Tibial artery (tissue), 4 donors: ENCODE results near the gene TUT1.
"Not testable (repeated sequence)": the region's sequence is repeated elsewhere in the genome, so short reads cannot be mapped to it uniquely, and the experiment has no call there.

Source experiments
- DNase-seq, 2 donors: peaks; one replicate each; pipeline ENCODE4 v3.0.0-alpha.2; 2019
- H3K27ac ChIP-seq, 2 donors: fragments of 200-600 bp; sonication (generic) in 1 of 2; 1 replicate in 1 of 2; 2 replicates in 1 of 2; pipeline ENCODE4 v1.5.1; 2018 to 2019; ENCODE audit warnings: mild to moderate bottlenecking in 1 of 2
- H3K27me3 ChIP-seq, 2 donors: fragments of 200-600 bp; sonication (generic) in 1 of 2; one replicate each; pipeline versions ENCODE4 v1.5.1 to v1.6.0; 2016 to 2019
- H3K36me3 ChIP-seq, 3 donors: fragments of 200-600 bp; sonication (generic) in 2 of 3; one replicate each; pipeline ENCODE4 v1.5.1; 2016 to 2019; ENCODE audit warnings: mild to moderate bottlenecking in 2 of 3
- H3K4me1 ChIP-seq, 4 donors: fragments of 200-600 bp; sonication (generic) in 2 of 4; 1 replicate in 3 of 4; 2 replicates in 1 of 4; pipeline ENCODE4 v1.5.1; 2016 to 2019
- H3K4me3 ChIP-seq, 2 donors: fragments of 200-600 bp; sonication (generic) in 1 of 2; 1 replicate in 1 of 2; 2 replicates in 1 of 2; pipeline ENCODE4 v1.5.1; 2018 to 2019; ENCODE audit warnings: mild to moderate bottlenecking in 2 of 2
- H3K9me3 ChIP-seq, 3 donors: fragments of 200-600 bp; sonication (generic) in 1 of 3; one replicate each; pipeline ENCODE4 v1.5.1; 2016 to 2019
- intact Hi-C: fragments of 100-400 bp; cut with DNase I; formaldehyde crosslinking; loops from one replicate; pipeline ENCODE4 v1.15.0; 2023; ENCODE audit warnings: low total_unique reads
- TF ChIP-seq, protein P1 (sequence below), 2 experiments: fragments of 200-600 bp in 1 of 2; fragments of 450-650 bp in 1 of 2; IDR thresholded peaks; one replicate each; pipeline ENCODE4 v1.5.1; 2017 to 2019; ENCODE audit warnings: antibody characterized with exemption in 2 of 2, mild to moderate bottlenecking in 1 of 2, moderate library complexity in 1 of 2

Gene TUT1

DNA sequence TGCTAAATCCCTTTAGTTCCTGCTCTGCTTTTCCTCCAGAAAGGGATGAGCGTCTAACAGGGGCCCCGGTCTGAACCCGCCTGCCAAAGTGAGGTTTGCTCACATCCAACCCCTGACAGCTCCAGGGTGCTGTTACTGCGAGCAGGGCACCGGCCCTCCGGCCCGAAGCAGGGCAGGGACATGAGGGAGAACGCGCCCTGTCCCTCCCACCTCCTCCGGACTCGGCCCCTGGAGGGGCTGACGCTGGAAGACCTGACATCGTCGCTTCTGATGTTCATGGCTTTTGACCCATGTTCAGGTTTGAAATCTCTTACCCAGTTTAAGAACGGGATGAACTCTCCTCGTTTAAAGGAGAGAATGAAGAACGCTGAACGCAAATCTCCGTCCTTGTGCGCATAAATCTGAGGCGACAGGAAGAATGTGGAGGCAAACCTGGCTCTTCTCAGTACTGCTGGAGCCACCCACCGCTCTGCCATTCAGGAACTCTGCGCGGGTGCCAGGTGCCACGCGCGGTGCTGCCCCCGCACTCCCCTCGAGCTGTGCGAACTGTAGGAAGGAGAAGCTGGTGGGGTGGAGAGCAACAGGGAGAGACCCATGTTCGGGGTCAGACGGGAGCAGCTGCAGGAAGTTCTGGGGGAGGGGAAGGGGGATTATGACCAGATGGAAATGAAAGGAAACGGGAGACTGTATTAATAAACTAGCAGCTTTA lies 16.8 kb downstream of the TUT1 start:
- Histone ChIP-seq H3K4me1 (peaks cover 0 to 34% (median 20%) of the 10 kb centered on the region in 4 donors), H3K36me3 (peaks cover 33 to 66% (median 45%) of the 10 kb centered on the region in 3 donors), H3K27ac (peak overlapping the region; percentile 89 to 95), H3K27me3 (no peaks in the 10 kb centered on the region), H3K9me3 (no peaks in the 10 kb centered on the region), H3K4me3 (peak overlapping the region; percentile 71 to 82)
- DNase-seq, result peak in 1 of 2 donors; percentile 75
- intact Hi-C loops, result no loop called here
- TF ChIP-seq, protein P1, sequence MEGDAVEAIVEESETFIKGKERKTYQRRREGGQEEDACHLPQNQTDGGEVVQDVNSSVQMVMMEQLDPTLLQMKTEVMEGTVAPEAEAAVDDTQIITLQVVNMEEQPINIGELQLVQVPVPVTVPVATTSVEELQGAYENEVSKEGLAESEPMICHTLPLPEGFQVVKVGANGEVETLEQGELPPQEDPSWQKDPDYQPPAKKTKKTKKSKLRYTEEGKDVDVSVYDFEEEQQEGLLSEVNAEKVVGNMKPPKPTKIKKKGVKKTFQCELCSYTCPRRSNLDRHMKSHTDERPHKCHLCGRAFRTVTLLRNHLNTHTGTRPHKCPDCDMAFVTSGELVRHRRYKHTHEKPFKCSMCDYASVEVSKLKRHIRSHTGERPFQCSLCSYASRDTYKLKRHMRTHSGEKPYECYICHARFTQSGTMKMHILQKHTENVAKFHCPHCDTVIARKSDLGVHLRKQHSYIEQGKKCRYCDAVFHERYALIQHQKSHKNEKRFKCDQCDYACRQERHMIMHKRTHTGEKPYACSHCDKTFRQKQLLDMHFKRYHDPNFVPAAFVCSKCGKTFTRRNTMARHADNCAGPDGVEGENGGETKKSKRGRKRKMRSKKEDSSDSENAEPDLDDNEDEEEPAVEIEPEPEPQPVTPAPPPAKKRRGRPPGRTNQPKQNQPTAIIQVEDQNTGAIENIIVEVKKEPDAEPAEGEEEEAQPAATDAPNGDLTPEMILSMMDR (IDR thresholded peaks at IDR 0.05), result no peak

DNA sequence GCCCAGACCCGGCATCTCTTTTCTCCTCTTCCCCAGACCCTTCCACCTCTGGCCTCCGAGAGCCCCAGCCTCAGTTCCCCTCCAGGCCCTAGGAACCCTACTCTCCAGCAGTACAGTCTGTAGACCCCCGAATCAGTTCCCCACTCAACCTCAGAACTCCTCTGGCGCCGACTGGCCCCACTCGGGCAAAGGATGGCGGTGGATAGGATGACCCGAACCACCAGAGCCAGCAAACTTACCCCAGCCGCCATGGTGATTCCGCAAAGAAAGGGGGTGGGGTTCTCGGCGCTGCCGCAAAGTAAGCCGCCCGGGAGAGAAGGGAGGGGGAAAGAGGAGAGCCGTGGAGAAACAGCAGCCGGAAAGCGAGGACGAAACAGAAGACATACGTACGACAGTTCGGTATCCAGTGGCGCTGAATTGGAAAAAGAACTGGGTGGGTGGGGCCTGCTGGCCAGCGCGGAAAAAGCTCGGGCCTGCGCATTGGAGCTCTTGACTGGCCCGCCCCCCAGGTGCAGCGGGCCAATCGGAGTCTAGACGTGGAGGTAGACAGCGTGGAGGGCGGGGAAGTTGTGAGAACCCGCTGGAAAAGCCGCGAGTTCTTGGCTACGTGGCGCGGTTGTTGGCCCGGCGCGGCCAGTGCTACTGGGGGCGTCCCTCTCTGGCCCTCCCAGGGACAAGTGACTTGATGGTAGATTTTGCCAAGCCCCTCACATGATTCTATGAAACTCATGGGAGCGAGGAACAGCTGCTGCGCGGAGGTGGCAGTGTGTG lies 17.5 kb downstream of the TUT1 start, which contains the start of gene EEF1G:
Gene EEF1G (minus strand): TSS at position 300 of the 771 bp plus-strand sequence. CDS start 49 bp downstream, at position 251.
- Histone ChIP-seq H3K27me3 (no peaks in the 10 kb centered on the region), H3K27ac (peak within 1 kb of the TSS; percentile 89 to 95), H3K36me3 (peaks cover 41 to 67% (median 45%) of the 10 kb centered on the region in 3 donors), H3K4me3 (peak within 1 kb of the TSS; percentile 71 to 82), H3K9me3 (no peaks in the 10 kb centered on the region), H3K4me1 (peaks cover 0 to 35% (median 20%) of the 10 kb centered on the region in 4 donors)
- peak; percentile 100 for DNase-seq
- TF ChIP-seq, protein P1 (IDR thresholded peaks at IDR 0.05), result no peak
- intact Hi-C loops, result no loop called here

DNA sequence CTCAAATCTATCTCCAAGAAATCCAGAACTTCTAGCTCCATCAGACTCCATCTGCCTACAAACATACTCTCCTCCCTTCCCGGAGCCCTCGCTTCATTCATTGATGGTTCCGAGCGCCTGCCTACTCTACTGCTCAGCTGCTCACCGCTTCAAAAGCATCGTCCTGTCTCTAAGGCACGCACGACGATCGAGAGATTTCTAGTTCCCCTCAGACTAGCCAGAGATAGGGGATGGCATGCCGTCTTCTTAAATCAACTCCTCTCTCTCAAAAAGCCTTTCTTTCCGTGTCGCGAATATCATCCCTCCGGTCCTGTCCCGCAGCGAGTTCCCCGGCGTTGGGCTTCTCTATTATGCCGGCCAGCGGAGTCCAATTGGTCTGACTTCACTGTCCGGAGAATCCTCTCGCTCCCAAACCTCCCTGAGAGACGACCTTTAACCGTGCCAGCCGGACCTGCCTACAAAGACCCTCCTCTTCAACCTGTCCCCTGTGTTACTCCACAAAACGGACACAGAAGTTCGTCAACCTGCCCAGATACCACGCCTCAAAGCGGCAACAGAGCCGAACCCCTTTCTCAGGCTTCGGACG lies 18.2 kb downstream of the TUT1 start:
- Histone ChIP-seq H3K27me3 (no peaks in the 10 kb centered on the region), H3K4me1 (peaks cover 0 to 35% (median 20%) of the 10 kb centered on the region in 4 donors), H3K9me3 (no peaks in the 10 kb centered on the region), H3K27ac (peak overlapping the region; percentile 82 to 95), H3K4me3 (peak overlapping the region; percentile 71 to 82), H3K36me3 (peaks cover 41 to 67% (median 43%) of the 10 kb centered on the region in 3 donors)
- peak in 1 of 2 donors; percentile 68 for DNase-seq
- TF ChIP-seq, protein P1 (IDR thresholded peaks at IDR 0.05), result no peak
- intact Hi-C loops, result no loop called here

DNA sequence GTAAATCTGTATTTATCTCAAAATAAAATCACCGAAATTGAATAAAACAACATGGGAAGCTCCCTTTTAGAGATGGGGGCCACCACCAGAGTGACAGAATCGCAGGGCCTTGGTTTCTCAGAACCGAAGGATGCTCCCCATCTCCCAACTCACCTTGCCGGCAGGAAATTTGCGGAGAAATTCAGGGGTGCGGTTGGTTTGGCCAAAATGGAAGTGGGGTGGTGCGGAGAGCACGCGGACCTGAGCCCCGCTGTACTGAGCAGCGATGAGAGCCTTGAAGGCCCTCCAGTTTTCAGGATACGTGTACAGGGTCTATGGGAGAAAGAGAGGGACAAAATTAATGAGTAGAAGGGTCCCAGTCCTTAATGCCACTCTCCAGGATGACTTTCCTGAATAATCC lies 18.9 kb downstream of the TUT1 start:
- Histone ChIP-seq H3K27me3 (no peaks in the 10 kb centered on the region), H3K36me3 (peaks cover 42 to 67% (median 47%) of the 10 kb centered on the region in 3 donors), H3K9me3 (no peaks in the 10 kb centered on the region), H3K4me1 (peaks cover 0 to 35% (median 20%) of the 10 kb centered on the region in 4 donors), H3K27ac (peak overlapping the region; percentile 82 to 95), H3K4me3 (peak overlapping the region; percentile 71 to 82)
- intact Hi-C loops, result no loop called here
- TF ChIP-seq, protein P1 (IDR thresholded peaks at IDR 0.05), result no peak
- no peak for DNase-seq

DNA sequence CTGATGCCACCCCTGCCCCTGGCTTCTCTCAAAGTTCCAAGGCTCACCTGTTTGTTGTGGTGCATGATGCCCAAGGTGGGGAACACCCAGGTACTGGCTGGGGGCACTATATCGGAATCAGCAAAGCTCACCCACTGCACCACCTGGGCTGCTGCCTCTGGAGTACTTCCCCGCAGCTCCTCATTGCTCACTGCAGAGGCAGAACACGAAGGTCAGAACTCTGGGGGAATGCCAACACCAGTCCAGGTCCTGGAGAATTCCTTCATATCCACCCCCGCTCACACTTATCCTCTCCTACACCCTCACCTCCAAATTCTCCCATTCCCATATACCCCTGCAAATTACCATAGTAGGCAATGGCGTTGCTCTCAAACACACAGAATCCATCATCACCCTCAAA lies 19.8 kb downstream of the TUT1 start:
- Histone ChIP-seq H3K27ac (peak overlapping the region in 1 of 2 donors; percentile 82), H3K4me1 (peaks cover 0 to 35% (median 20%) of the 10 kb centered on the region in 4 donors), H3K36me3 (peaks cover 51 to 67% (median 55%) of the 10 kb centered on the region in 3 donors)
- H3K27me3 ChIP-seq, intact Hi-C loops, DNase-seq, H3K9me3 ChIP-seq, H3K4me3 ChIP-seq: not testable (repeated sequence)

DNA sequence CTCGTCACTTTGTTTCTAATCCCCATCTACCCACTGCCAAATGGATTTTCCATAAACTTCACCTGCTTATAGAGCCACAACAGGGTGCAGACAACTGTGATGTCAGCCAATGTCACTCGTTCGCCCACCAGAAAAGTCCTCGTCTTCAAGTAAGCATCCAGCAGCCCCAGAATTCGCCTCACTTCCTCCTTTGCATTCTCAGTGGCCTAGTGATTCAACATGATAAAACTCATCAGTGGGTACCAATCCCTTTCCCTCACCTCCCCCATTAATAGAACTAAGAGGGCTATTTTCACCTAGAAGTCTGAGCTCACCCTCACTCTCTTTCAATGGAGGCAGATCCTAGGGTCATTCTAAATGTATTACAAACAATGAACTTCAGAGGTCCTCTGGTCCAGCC lies 20.4 kb downstream of the TUT1 start:
- H3K27ac ChIP-seq, H3K4me3 ChIP-seq, intact Hi-C loops, H3K27me3 ChIP-seq, H3K9me3 ChIP-seq, DNase-seq: not testable (repeated sequence)
- H3K36me3 ChIP-seq, result peaks cover 50 to 67% (median 55%) of the 10 kb centered on the region in 3 donors
- H3K4me1 ChIP-seq, result peaks cover 0 to 34% (median 19%) of the 10 kb centered on the region in 4 donors
